ENCODE measurements around the gene RXRG. TPM values are rescaled to one million over a fixed set of nuclear protein-coding genes. Genes with fewer than 3 reads are reported as not detected.

The RXRG gene
- total and polyA plus RNA-seq, 12 donors: 0.17 to 2.4 (median 1.0) TPM; not detected in 2

- no peaks in the 10 kb centered on the region for H3K36me3 ChIP-seq (replicated peaks in 1 of 2)
- peaks cover 0 to 6% of the 10 kb centered on the region in 2 donors for H3K4me1 ChIP-seq (replicated peaks in 1 of 2)
- no peaks in the 10 kb centered on the region for H3K9me3 ChIP-seq (replicated peaks in 1 of 3)
- TF ChIP-seq CTCF (IDR thresholded peaks at IDR 0.05) (no peak), POLR2A (IDR thresholded peaks at IDR 0.05) (no peak)
- intact Hi-C loops (cut with DNase I): no loop called here
- peak in 4 of 7 donors; percentile 8 to 27 (median 22) for DNase-seq
- no peak overlapping the region for H3K27ac ChIP-seq
- H3K27me3 ChIP-seq: peaks cover 19% of the 10 kb centered on the region
- peak overlapping the region in 1 of 4 donors; percentile 21 for H3K4me3 ChIP-seq
- WGBS, 4 donors: 15 to 31% (median 22%) methylated on average over 3 to 8 of the region's 8 CpGs
Measured at GRCh38 chr1:165443539-165444311, 1.2 kb downstream of the RXRG start.

GRCh38 chr1:165442653-165443052, 2.3 kb downstream of the RXRG start:
- intact Hi-C loops (cut with DNase I): no loop called here
- H3K9me3 ChIP-seq (replicated peaks in 1 of 3): no peaks in the 10 kb centered on the region
- H3K36me3 ChIP-seq (replicated peaks in 1 of 2): no peaks in the 10 kb centered on the region
- no peak overlapping the region for H3K4me3 ChIP-seq
- peaks cover 18% of the 10 kb centered on the region for H3K27me3 ChIP-seq
- TF ChIP-seq POLR2A (IDR thresholded peaks at IDR 0.05) (no peak), CTCF (IDR thresholded peaks at IDR 0.05) (no peak)
- DNase-seq: no peak
- peaks cover 0 to 6% of the 10 kb centered on the region in 2 donors for H3K4me1 ChIP-seq (replicated peaks in 1 of 2)
- H3K27ac ChIP-seq: no peak overlapping the region

- no peak overlapping the region for H3K4me3 ChIP-seq
- WGBS, 4 donors: 61 to 82% (median 76%) methylated on average over 3 of the region's 3 CpGs
- TF ChIP-seq CTCF (IDR thresholded peaks at IDR 0.05): no peak
- TF ChIP-seq POLR2A (IDR thresholded peaks at IDR 0.05): no peak
- H3K27me3 ChIP-seq: peaks cover 16% of the 10 kb centered on the region
- H3K36me3 ChIP-seq (replicated peaks in 1 of 2): no peaks in the 10 kb centered on the region
- peaks cover 0 to 6% of the 10 kb centered on the region in 2 donors for H3K4me1 ChIP-seq (replicated peaks in 1 of 2)
- no peak overlapping the region for H3K27ac ChIP-seq
- DNase-seq: no peak
- no peaks in the 10 kb centered on the region for H3K9me3 ChIP-seq (replicated peaks in 1 of 3)
- intact Hi-C loops (cut with DNase I): no loop called here
Measured at GRCh38 chr1:165442053-165442452, 2.9 kb downstream of the RXRG start.

GRCh38 chr1:165441166-165441880, 3.6 kb downstream of the RXRG start:
- WGBS, 4 donors: 64 to 82% (median 73%) methylated on average over 4 to 5 of the region's 5 CpGs

More at GRCh38 chr1:165441166-165441880, 3.6 kb downstream of the RXRG start:
- no peak overlapping the region for H3K27ac ChIP-seq
- no peak for TF ChIP-seq CTCF (IDR thresholded peaks at IDR 0.05)
- TF ChIP-seq POLR2A (IDR thresholded peaks at IDR 0.05): no peak
- peaks cover 0 to 6% of the 10 kb centered on the region in 2 donors for H3K4me1 ChIP-seq (replicated peaks in 1 of 2)
- no peaks in the 10 kb centered on the region for H3K36me3 ChIP-seq (replicated peaks in 1 of 2)
- no peaks in the 10 kb centered on the region for H3K9me3 ChIP-seq (replicated peaks in 1 of 3)
- intact Hi-C loops (cut with DNase I): no loop called here
- H3K27me3 ChIP-seq: peaks cover 16% of the 10 kb centered on the region
- no peak for DNase-seq
- H3K4me3 ChIP-seq: no peak overlapping the region

Data from adrenal gland (tissue), 12 donors.